Activated naive CD8-positive, alpha-beta T cell treated with anti-CD3 and anti-CD28 coated beads for 36 hours (primary cell): ENCODE data around the gene GRM5. TPM values are rescaled to one million over a fixed set of nuclear protein-coding genes. Genes with fewer than 3 reads are reported as not detected.
"Not testable (repeated sequence)": the region's sequence is repeated elsewhere in the genome, so short reads cannot be mapped to it uniquely, and the experiment has no call there.

ENCODE experiments used
- DNase-seq: peaks from one replicate; pipeline ENCODE4 v3.0.0; 2021
- H3K27ac Mint-ChIP-seq: one replicate; pipeline ENCODE4 v1.8.0; 2022; ENCODE audit warnings: mild to moderate bottlenecking, moderate library complexity, mixed read lengths
- H3K27me3 Mint-ChIP-seq: one replicate; pipeline ENCODE4 v1.8.0; 2022; ENCODE audit warnings: mild to moderate bottlenecking, mixed read lengths
- H3K36me3 Mint-ChIP-seq: one replicate; pipeline ENCODE4 v1.8.0; 2021; ENCODE audit warnings: mild to moderate bottlenecking, mixed read lengths
- H3K4me1 Mint-ChIP-seq: one replicate; pipeline ENCODE4 v1.8.0; 2021; ENCODE audit warnings: mixed read lengths
- H3K4me3 Mint-ChIP-seq: one replicate; pipeline ENCODE4 v1.8.0; 2022; ENCODE audit warnings: mild to moderate bottlenecking, moderate library complexity, mixed read lengths
- H3K9me3 Mint-ChIP-seq: one replicate; pipeline ENCODE4 v1.8.0; 2022; ENCODE audit warnings: mixed read lengths
- total RNA-seq, 2 experiments: library from RNA; stranded (reverse); gene quantifications; one replicate each; pipeline ENCODE4 v1.2.3, GENCODE V29; 2021

Gene GRM5
- total RNA-seq, 2 experiments from 2014 or later: not detected

- H3K36me3 Mint-ChIP-seq, H3K9me3 Mint-ChIP-seq, H3K4me1 Mint-ChIP-seq, DNase-seq, H3K27ac Mint-ChIP-seq, H3K27me3 Mint-ChIP-seq, H3K4me3 Mint-ChIP-seq: not testable (repeated sequence)
Measured at GRCh38 chr11:88901436-88901835, 164.3 kb downstream of the GRM5 start.

GRCh38 chr11:88888855-88889254, 176.9 kb downstream of the GRM5 start:
- DNase-seq, H3K4me3 Mint-ChIP-seq, H3K27me3 Mint-ChIP-seq, H3K27ac Mint-ChIP-seq, H3K4me1 Mint-ChIP-seq: not testable (repeated sequence)
- H3K9me3 Mint-ChIP-seq: peaks cover 30% of the 10 kb centered on the region
- peaks cover 18% of the 10 kb centered on the region for H3K36me3 Mint-ChIP-seq

- H3K9me3 Mint-ChIP-seq: peaks cover 31% of the 10 kb centered on the region
- no peaks in the 10 kb centered on the region for H3K4me1 Mint-ChIP-seq
- H3K4me3 Mint-ChIP-seq: no peak overlapping the region
- H3K27me3 Mint-ChIP-seq: no peaks in the 10 kb centered on the region
- peaks cover 18% of the 10 kb centered on the region for H3K36me3 Mint-ChIP-seq
- DNase-seq: no peak
- H3K27ac Mint-ChIP-seq: no peak overlapping the region
Measured at GRCh38 chr11:88886796-88887195, 179.0 kb downstream of the GRM5 start.

- H3K27me3 Mint-ChIP-seq, DNase-seq, H3K4me3 Mint-ChIP-seq, H3K27ac Mint-ChIP-seq, H3K4me1 Mint-ChIP-seq: not testable (repeated sequence)
- Mint-ChIP-seq H3K36me3 (peaks cover 17% of the 10 kb centered on the region), H3K9me3 (peaks cover 24% of the 10 kb centered on the region)
Measured at GRCh38 chr11:88882800-88883199, 183.0 kb downstream of the GRM5 start.

GRCh38 chr11:88861618-88862017, 204.2 kb downstream of the GRM5 start:
- Mint-ChIP-seq H3K9me3 (peaks cover 6% of the 10 kb centered on the region), H3K4me3 (no peak overlapping the region), H3K4me1 (no peaks in the 10 kb centered on the region), H3K36me3 (peaks cover 3% of the 10 kb centered on the region), H3K27ac (no peak overlapping the region), H3K27me3 (no peaks in the 10 kb centered on the region)
- DNase-seq: no peak

- not testable (repeated sequence) for H3K27me3 Mint-ChIP-seq, H3K4me1 Mint-ChIP-seq
Measured at GRCh38 chr11:88860431-88860830, 205.4 kb downstream of the GRM5 start.

GRCh38 chr11:88853963-88854362, 211.8 kb downstream of the GRM5 start:
- not testable (repeated sequence) for DNase-seq, H3K4me1 Mint-ChIP-seq, H3K27ac Mint-ChIP-seq, H3K36me3 Mint-ChIP-seq, H3K27me3 Mint-ChIP-seq, H3K9me3 Mint-ChIP-seq, H3K4me3 Mint-ChIP-seq

More at GRCh38 chr11:88860431-88860830, 205.4 kb downstream of the GRM5 start:
- H3K4me3 Mint-ChIP-seq, DNase-seq, H3K27ac Mint-ChIP-seq, H3K36me3 Mint-ChIP-seq, H3K9me3 Mint-ChIP-seq: not testable (repeated sequence)

- H3K9me3 Mint-ChIP-seq, H3K4me1 Mint-ChIP-seq, H3K27me3 Mint-ChIP-seq, H3K36me3 Mint-ChIP-seq, DNase-seq, H3K27ac Mint-ChIP-seq, H3K4me3 Mint-ChIP-seq: not testable (repeated sequence)
Measured at GRCh38 chr11:88851547-88851946, 214.2 kb downstream of the GRM5 start.

GRCh38 chr11:88849773-88850172, 216.0 kb downstream of the GRM5 start:
- H3K36me3 Mint-ChIP-seq, H3K9me3 Mint-ChIP-seq, H3K27me3 Mint-ChIP-seq, H3K4me3 Mint-ChIP-seq, H3K4me1 Mint-ChIP-seq, DNase-seq, H3K27ac Mint-ChIP-seq: not testable (repeated sequence)

- H3K9me3 Mint-ChIP-seq: peaks cover 4% of the 10 kb centered on the region
- peaks cover 3% of the 10 kb centered on the region for H3K36me3 Mint-ChIP-seq
- H3K4me3 Mint-ChIP-seq: no peak overlapping the region
- no peak overlapping the region for H3K27ac Mint-ChIP-seq
- peaks cover 10% of the 10 kb centered on the region for H3K4me1 Mint-ChIP-seq
- DNase-seq: no peak
- no peaks in the 10 kb centered on the region for H3K27me3 Mint-ChIP-seq
Measured at GRCh38 chr11:88849368-88849767, 216.4 kb downstream of the GRM5 start.

GRCh38 chr11:88846266-88846665, 219.5 kb downstream of the GRM5 start:
- not testable (repeated sequence) for DNase-seq, H3K27me3 Mint-ChIP-seq, H3K36me3 Mint-ChIP-seq, H3K4me3 Mint-ChIP-seq, H3K9me3 Mint-ChIP-seq, H3K27ac Mint-ChIP-seq
- H3K4me1 Mint-ChIP-seq: peaks cover 29% of the 10 kb centered on the region

GRCh38 chr11:88844941-88845340, 220.8 kb downstream of the GRM5 start:
- DNase-seq, H3K4me3 Mint-ChIP-seq, H3K36me3 Mint-ChIP-seq, H3K9me3 Mint-ChIP-seq, H3K27me3 Mint-ChIP-seq: not testable (repeated sequence)
- H3K27ac Mint-ChIP-seq: peak overlapping the region; percentile 83
- peaks cover 32% of the 10 kb centered on the region for H3K4me1 Mint-ChIP-seq

- H3K4me3 Mint-ChIP-seq, H3K36me3 Mint-ChIP-seq, H3K27me3 Mint-ChIP-seq, H3K9me3 Mint-ChIP-seq, DNase-seq: not testable (repeated sequence)
- Mint-ChIP-seq H3K27ac (peak overlapping the region; percentile 83), H3K4me1 (peaks cover 32% of the 10 kb centered on the region)
Measured at GRCh38 chr11:88843766-88844426, 221.9 kb downstream of the GRM5 start.

GRCh38 chr11:88838139-88838538, 227.6 kb downstream of the GRM5 start:
- H3K27me3 Mint-ChIP-seq, H3K36me3 Mint-ChIP-seq, DNase-seq, H3K4me3 Mint-ChIP-seq, H3K9me3 Mint-ChIP-seq, H3K27ac Mint-ChIP-seq: not testable (repeated sequence)
- peaks cover 23% of the 10 kb centered on the region for H3K4me1 Mint-ChIP-seq

- DNase-seq, H3K27ac Mint-ChIP-seq, H3K27me3 Mint-ChIP-seq, H3K9me3 Mint-ChIP-seq, H3K4me3 Mint-ChIP-seq, H3K36me3 Mint-ChIP-seq: not testable (repeated sequence)
- H3K4me1 Mint-ChIP-seq: peaks cover 14% of the 10 kb centered on the region
Measured at GRCh38 chr11:88835709-88836108, 230.1 kb downstream of the GRM5 start.

- H3K36me3 Mint-ChIP-seq: no peaks in the 10 kb centered on the region
- H3K4me3 Mint-ChIP-seq: no peak overlapping the region
- DNase-seq: no peak
- H3K9me3 Mint-ChIP-seq: no peaks in the 10 kb centered on the region
- peaks cover 13% of the 10 kb centered on the region for H3K4me1 Mint-ChIP-seq
- H3K27ac Mint-ChIP-seq: no peak overlapping the region
- H3K27me3 Mint-ChIP-seq: no peaks in the 10 kb centered on the region
Measured at GRCh38 chr11:88831303-88831890, 234.4 kb downstream of the GRM5 start.
